H1 (cell line): ENCODE results near the gene CAP1. TPM values are rescaled to one million over a fixed set of nuclear protein-coding genes. Genes with fewer than 3 reads are reported as not detected.

Experiments
- CTCF ChIA-PET: fragments of 300-600 bp; sonication (Branson Sonifier 250); formaldehyde crosslinking; loops from one replicate; lab custom pipeline; 2021; ENCODE audit not compliant: partially characterized antibody; lab: Charles Lee
- POLR2A ChIA-PET: fragments of 300-600 bp; sonication (Branson Sonifier 250); formaldehyde crosslinking; loops from one replicate; lab custom pipeline; 2021; ENCODE audit warnings: inconsistent platforms; ENCODE audit not compliant: partially characterized antibody; lab: Charles Lee
- DNase-seq, 2 experiments: peaks; one replicate each; pipeline versions ENCODE4 v3.0.0 to v3.0.0-alpha.2; 2010 to 2022; ENCODE audit warnings: low spot score in 2 of 2, low read depth in 1 of 2, mixed read lengths in 1 of 2
- FAIRE-seq: peaks from 2 replicates; lab custom pipeline; 2011; peaks lifted over from hg19 to GRCh38; lab: Jason Lieb, UNC
- H2AFZ ChIP-seq: 2 replicates; pipeline ENCODE4 v1.8.1; 2012; ENCODE audit warnings: low read length, inconsistent platforms
- H2AK5ac ChIP-seq: 2 replicates; pipeline ENCODE4 v1.6.1; 2013; ENCODE audit warnings: low read depth, low read length
- H2BK120ac ChIP-seq: replicated peaks from 2 replicates; pipeline ENCODE3; 2013; ENCODE audit warnings: low read depth, low read length, inconsistent platforms
- H2BK12ac ChIP-seq: 2 replicates; pipeline ENCODE4 v1.6.1; 2013; ENCODE audit warnings: low read depth, low read length
- H2BK15ac ChIP-seq: 2 replicates; pipeline ENCODE4 v1.6.1; 2013; ENCODE audit warnings: low read length
- H2BK20ac ChIP-seq: 2 replicates; pipeline ENCODE4 v1.6.1; 2013; ENCODE audit warnings: low read length
- H2BK5ac ChIP-seq: 2 replicates; pipeline ENCODE4 v1.6.1; 2013; ENCODE audit warnings: low read depth, low read length
- H3K14ac ChIP-seq: 2 replicates; pipeline ENCODE4 v1.6.1; 2013; ENCODE audit warnings: inconsistent platforms; ENCODE audit not compliant: insufficient read length
- H3K18ac ChIP-seq: 2 replicates; pipeline ENCODE4 v1.6.1; 2013; ENCODE audit warnings: low read length; ENCODE audit errors: extremely low read depth
- H3K23ac ChIP-seq: 2 replicates; pipeline ENCODE4 v1.6.1; 2013; ENCODE audit warnings: inconsistent platforms; ENCODE audit not compliant: insufficient read length
- H3K23me2 ChIP-seq: 2 replicates; pipeline ENCODE4 v1.6.1; 2013; ENCODE audit warnings: low read depth, low read length
- H3K27ac ChIP-seq: 2 replicates; pipeline ENCODE4 v1.6.1; 2011; ENCODE audit warnings: low read depth, low read length, inconsistent platforms
- H3K27me3 ChIP-seq, 4 experiments: replicated peaks in 1 of 4; 1 replicate in 1 of 4; 2 replicates in 3 of 4; pipeline versions ENCODE4 v1.6.1 to v1.8.1; 2011 to 2013; ENCODE audit warnings: low read length in 3 of 4, mild to moderate bottlenecking in 3 of 4, inconsistent platforms in 2 of 4, mixed read lengths in 2 of 4, moderate library complexity in 1 of 4; ENCODE audit not compliant: control insufficient read depth in 3 of 4, insufficient read depth in 3 of 4; ENCODE audit errors: extremely low read depth in 1 of 4
- H3K36me3 ChIP-seq, 4 experiments: 2 replicates each; pipeline versions ENCODE4 v1.6.1 to v1.8.1; 2011 to 2013; ENCODE audit warnings: mild to moderate bottlenecking in 4 of 4, low read length in 3 of 4, moderate library complexity in 2 of 4, control low read depth in 1 of 4, inconsistent platforms in 1 of 4; ENCODE audit not compliant: insufficient read depth in 4 of 4, control insufficient read depth in 2 of 4
- H3K4ac ChIP-seq: replicated peaks from 2 replicates; pipeline ENCODE3; 2013; ENCODE audit warnings: low read length, low read depth, mixed read lengths, inconsistent platforms; ENCODE audit not compliant: insufficient read length
- H3K4me1 ChIP-seq, 4 experiments: replicated peaks in 1 of 4; 1 replicate in 1 of 4; 2 replicates in 3 of 4; pipeline versions ENCODE4 v1.6.1 to v1.8.1; 2011 to 2013; ENCODE audit warnings: low read length in 3 of 4, inconsistent platforms in 2 of 4, mixed read lengths in 1 of 4; ENCODE audit not compliant: insufficient read depth in 4 of 4, control insufficient read depth in 3 of 4
- H3K4me2 ChIP-seq, 2 experiments: 2 replicates each; pipeline versions ENCODE4 v1.6.1 to v1.8.1; 2011 to 2013; ENCODE audit warnings: low read depth in 2 of 2, low read length in 2 of 2, control low read depth in 1 of 2, inconsistent platforms in 1 of 2, mild to moderate bottlenecking in 1 of 2; ENCODE audit not compliant: insufficient read depth in 1 of 2
- H3K4me3 ChIP-seq, 4 experiments: fragments of 200-600, 300-600 bp in 1 of 4; sonication (generic), shearing (Covaris generic), sonication (Bioruptor Twin) in 1 of 4; 2 replicates each; pipeline versions ENCODE4 v1.5.1 to v1.8.1; 2011 to 2016; ENCODE audit warnings: low read length in 4 of 4, low read depth in 3 of 4, control low read depth in 2 of 4, inconsistent platforms in 2 of 4, mild to moderate bottlenecking in 2 of 4, mixed read lengths in 1 of 4, moderate library complexity in 1 of 4; ENCODE audit not compliant: insufficient read depth in 2 of 4; ENCODE audit errors: extremely low read depth in 1 of 4
- H3K56ac ChIP-seq: replicated peaks from 2 replicates; pipeline ENCODE3; 2013; ENCODE audit warnings: low read depth, mild to moderate bottlenecking, mixed read lengths, low read length, inconsistent platforms; ENCODE audit not compliant: insufficient read length
- H3K79me1 ChIP-seq: 2 replicates; pipeline ENCODE4 v1.6.1; 2013; ENCODE audit warnings: low read depth, low read length, control low read depth
- H3K79me2 ChIP-seq, 2 experiments: 2 replicates each; pipeline versions ENCODE4 v1.6.1 to v1.8.1; 2012 to 2013; ENCODE audit warnings: low read length in 2 of 2, mild to moderate bottlenecking in 2 of 2, inconsistent platforms in 1 of 2; ENCODE audit not compliant: insufficient read depth in 2 of 2, control insufficient read depth in 1 of 2
- H3K9ac ChIP-seq, 4 experiments: replicated peaks in 1 of 4; 1 replicate in 1 of 4; 2 replicates in 3 of 4; pipeline versions ENCODE4 v1.6.1 to v1.8.1; 2011 to 2013; ENCODE audit warnings: low read depth in 3 of 4, low read length in 3 of 4, control low read depth in 2 of 4, mild to moderate bottlenecking in 2 of 4, moderate library complexity in 2 of 4, inconsistent platforms in 1 of 4; ENCODE audit errors: extremely low read depth in 1 of 4
- H3K9me3 ChIP-seq, 2 experiments: 2 replicates each; pipeline versions ENCODE4 v1.6.1 to v1.8.1; 2012 to 2013; ENCODE audit warnings: mild to moderate bottlenecking in 2 of 2, moderate library complexity in 2 of 2, control low read depth in 1 of 2, inconsistent platforms in 1 of 2, low read depth in 1 of 2, low read length in 1 of 2, mixed read lengths in 1 of 2; ENCODE audit not compliant: insufficient read depth in 2 of 2
- H4K20me1 ChIP-seq, 2 experiments: replicated peaks in 1 of 2; 2 replicates each; pipeline versions ENCODE3 to v1.8.1; 2011 to 2013; ENCODE audit warnings: inconsistent platforms in 2 of 2, low read length in 2 of 2, mild to moderate bottlenecking in 1 of 2; ENCODE audit not compliant: insufficient read depth in 2 of 2, control insufficient read depth in 1 of 2
- H4K5ac ChIP-seq: 2 replicates; pipeline ENCODE4 v1.6.1; 2013; ENCODE audit warnings: low read length, low read depth, mixed read lengths, inconsistent platforms; ENCODE audit not compliant: insufficient read length
- H4K8ac ChIP-seq: 2 replicates; pipeline ENCODE4 v1.8.0; 2013; ENCODE audit warnings: mild to moderate bottlenecking, moderate library complexity, low read length, inconsistent platforms; ENCODE audit not compliant: insufficient read depth; ENCODE audit errors: extremely low read depth
- H4K91ac ChIP-seq: replicated peaks from 2 replicates; pipeline ENCODE3; 2013; ENCODE audit warnings: low read length, mixed read lengths, inconsistent platforms; ENCODE audit not compliant: insufficient read length
- BRCA1 ChIP-seq: IDR thresholded peaks from 2 replicates; pipeline ENCODE4 v1.6.1; 2012; ENCODE audit warnings: low read depth, low read length, improper control_type of control experiment
- HDAC2 ChIP-seq, 2 experiments: fragments of 300-600 bp in 1 of 2; sonication (generic) in 1 of 2; IDR thresholded peaks; 2 replicates each; pipeline ENCODE4 v1.6.1; 2011 to 2012; ENCODE audit warnings: low read depth in 2 of 2, low read length in 2 of 2, mild to moderate bottlenecking in 2 of 2, moderate library complexity in 2 of 2, borderline replicate concordance in 1 of 2, inconsistent platforms in 1 of 2
- RAD21 ChIP-seq, 2 experiments: IDR thresholded peaks in 1 of 2; conservative IDR thresholded peaks in 1 of 2; 2 replicates each; pipeline ENCODE4 v1.6.1; 2011; ENCODE audit warnings: low read depth in 2 of 2, low read length in 2 of 2, improper control_type of control experiment in 1 of 2, inconsistent platforms in 1 of 2, mild to moderate bottlenecking in 1 of 2, moderate library complexity in 1 of 2
- SAP30 ChIP-seq: fragments of 300-600 bp; sonication (generic); IDR thresholded peaks from 2 replicates; pipeline ENCODE4 v1.7.1; 2012; ENCODE audit warnings: low read length, moderate library complexity, mild to moderate bottlenecking, inconsistent platforms; ENCODE audit not compliant: insufficient read depth, insufficient replicate concordance
- SIN3A ChIP-seq, 2 experiments: IDR thresholded peaks in 1 of 2; conservative IDR thresholded peaks in 1 of 2; 2 replicates each; pipeline ENCODE4 v1.6.1; 2011 to 2012; ENCODE audit warnings: low read length in 2 of 2, improper control_type of control experiment in 1 of 2, low read depth in 1 of 2, mild to moderate bottlenecking in 1 of 2
- SIRT6 ChIP-seq: IDR thresholded peaks from one replicate; pipeline ENCODE4 v1.7.1; 2012; ENCODE audit warnings: low read length, inconsistent platforms
- YY1 ChIP-seq: IDR thresholded peaks from 2 replicates; pipeline ENCODE4 v1.6.1; 2011; ENCODE audit warnings: low read depth, mild to moderate bottlenecking, low read length
- WGBS, 2 experiments: shearing (Covaris generic) in 1 of 2; methylation state at CpG; one replicate each; pipeline versions ENCODE4 v1.1.6 to v1.1.7; 2013 to 2015; ENCODE audit warnings: low lambda C conversion rate in 2 of 2, mixed read lengths in 2 of 2, inconsistent platforms in 1 of 2, low coverage in 1 of 2, missing lambda C conversion rate in 1 of 2; ENCODE audit not compliant: insufficient replicate concordance in 2 of 2, insufficient coverage in 1 of 2, insufficient read length in 1 of 2; ENCODE audit errors: extremely low coverage in 1 of 2, missing lambda C conversion rate in 1 of 2; 5-methylcytosine and 5-hydroxymethylcytosine counted together
- polyA plus RNA-seq, 7 experiments: library from polyadenylated mRNA; depleted of rRNA in 3 of 7; stranded (reverse) in 5 of 7; unstranded in 2 of 7; fragments of >200 nt in 5 of 7; fragments of 200-250 nt in 2 of 7; gene quantifications; 1 replicate in 5 of 7; 2 replicates in 1 of 7; 4 replicates in 1 of 7; pipeline versions ENCODE4 v1.2.1 to v1.2.3, GENCODE V29; 2011 to 2013; ENCODE audit warnings: missing spikeins in 2 of 7, mixed read lengths in 2 of 7
- total RNA-seq: library from RNA; stranded (reverse); fragmentation: NEBNext Ultra II Directional; extraction: Animal tissue kit (Norgen Biotek cat#: 25700); gene quantifications from 2 replicates; pipeline ENCODE4 v1.2.1, GENCODE V29; 2021
- TF ChIP-seq, protein P1 (sequence below): IDR thresholded peaks from 2 replicates; pipeline ENCODE4 v1.6.1; 2012; ENCODE audit warnings: inconsistent platforms

Gene CAP1
- total and polyA plus RNA-seq, 2 of the 8 experiments (the other 6 are each of a cell fraction or from before 2014, with no cell fraction given) = 140 to 295 TPM

GRCh38 chr1:40094466-40095110 lies 54.1 kb downstream of the CAP1 start:
- CTCF ChIA-PET = interaction anchor here (1.0 to 2.0 kb wide), 3 partner anchors 10 to 244 kb away, joined by 4 to 8 read pairs (median 5); no protein-coding TSS in a partner anchor
- Histone ChIP-seq H3K4me1 (peaks cover 0 to 2% (median 0%) of the 10 kb centered on the region in 4 experiments; a peak in 2 of 7 replicates), H3K36me3 (peaks cover 6 to 26% (median 14%) of the 10 kb centered on the region in 4 experiments), H3K4me2 (no peak overlapping the region), H2BK12ac (no peak overlapping the region), H4K91ac (no peak overlapping the region), H3K9me3 (no peaks in the 10 kb centered on the region), H4K8ac (no peak overlapping the region), H3K79me2 (peaks cover 4 to 28% of the 10 kb centered on the region in 2 experiments; a peak in 3 of 4 replicates), H3K79me1 (peaks cover 3% of the 10 kb centered on the region; the same call in 1 of the 2 replicates), H3K4me3 (no peak overlapping the region), H3K27me3 (no peaks in the 10 kb centered on the region), H2BK15ac (no peak overlapping the region), H2BK120ac (no peak overlapping the region), H3K27ac (no peak overlapping the region), H3K23ac (no peak overlapping the region), H3K18ac (no peak overlapping the region), H3K23me2 (peaks cover 9% of the 10 kb centered on the region; the same call in 1 of the 2 replicates)
- POLR2A ChIA-PET = interaction anchor here (1.0 to 1.6 kb wide), 4 partner anchors 10 to 55 kb away, joined by 3 to 6 read pairs (median 4); no protein-coding TSS in a partner anchor
- 64% methylated on average over 4 of the region's 4 CpGs; no CpG with 5 or more reads in 1 of the 2 experiments for WGBS, 2 experiments
- TF ChIP-seq SIN3A (conservative IDR thresholded peaks at IDR 0.05 in 1 of 2, IDR thresholded peaks at IDR 0.05 in 1 of 2; ENCODE audit: low read depth in 1 of 2, low read length in 2 of 2) (no peak), BRCA1 (no peak), RAD21 (IDR thresholded peaks at IDR 0.05 in 1 of 2, conservative IDR thresholded peaks at IDR 0.05 in 1 of 2; ENCODE audit: low read depth in 2 of 2, low read length in 2 of 2) (no peak), SAP30 (no peak), SIRT6 (no peak), YY1 (no peak), HDAC2 (IDR thresholded peaks at IDR 0.05; ENCODE audit: borderline replicate concordance in 1 of 2, low read depth in 2 of 2, low read length in 2 of 2) (no peak)
- TF ChIP-seq, protein P1, sequence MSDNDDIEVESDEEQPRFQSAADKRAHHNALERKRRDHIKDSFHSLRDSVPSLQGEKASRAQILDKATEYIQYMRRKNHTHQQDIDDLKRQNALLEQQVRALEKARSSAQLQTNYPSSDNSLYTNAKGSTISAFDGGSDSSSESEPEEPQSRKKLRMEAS = no peak
- TF ChIP-seq, all 59 proteins: peak for 0
- H3K9ac ChIP-seq = no peak overlapping the region
- no peak overlapping the region for H2BK5ac ChIP-seq
- no peaks in the 10 kb centered on the region for H4K20me1 ChIP-seq
- FAIRE-seq (no peak), DNase-seq (no peak)
- H2BK20ac ChIP-seq = no peak overlapping the region
- H2AK5ac ChIP-seq = no peak overlapping the region
- no peak overlapping the region for H3K4ac ChIP-seq
- no peak overlapping the region for H3K56ac ChIP-seq
- no peak overlapping the region for H4K5ac ChIP-seq
- H3K14ac ChIP-seq = no peak overlapping the region
- H2AFZ ChIP-seq = no peak overlapping the region
